Measurements from ENCODE around the gene MCM10.

- TF ChIP-seq CTCF (IDR thresholded peaks at IDR 0.05), result no peak
- TF ChIP-seq EZH2 (IDR thresholded peaks at IDR 0.05), result no peak
Measured at GRCh38 chr10:13161857-13162271, 506 bp downstream of the MCM10 start.

Data from neural progenitor cell (in vitro differentiated cells).